Smooth muscle cell (in vitro differentiated cells): Measurements from ENCODE around the gene RAD9B. TPM values are rescaled to one million over a fixed set of nuclear protein-coding genes. Genes with fewer than 3 reads are reported as not detected.

Experiments
- DNase-seq: peaks from one replicate; lab custom pipeline; 2025; ENCODE audit not compliant: unreplicated experiment; lab: John Stamatoyannopoulos, UW
- H2AFZ ChIP-seq: fragments of 200-600 bp; sonication (generic); 2 replicates; pipeline ENCODE4 v1.6.0; 2016; ENCODE audit warnings: antibody characterized with exemption, low read depth, mild to moderate bottlenecking
- H3F3A ChIP-seq: fragments of 200-600 bp; sonication (generic); 2 replicates; pipeline ENCODE4 v1.6.0; 2017; ENCODE audit warnings: antibody characterized with exemption, low read depth
- H3K27ac ChIP-seq: fragments of 200-600 bp; sonication (generic); 2 replicates; pipeline ENCODE4 v1.5.1; 2016; ENCODE audit warnings: low read depth, mild to moderate bottlenecking
- H3K27me3 ChIP-seq: fragments of 200-600 bp; sonication (generic); 2 replicates; pipeline ENCODE4 v1.6.1; 2016; ENCODE audit warnings: low read depth, mild to moderate bottlenecking
- H3K36me3 ChIP-seq: fragments of 200-600 bp; sonication (generic); 2 replicates; pipeline ENCODE4 v1.5.1; 2016; ENCODE audit warnings: low read depth
- H3K4me1 ChIP-seq: fragments of 200-600 bp; sonication (generic); 2 replicates; pipeline ENCODE4 v1.5.1; 2016; ENCODE audit warnings: low read depth
- H3K4me2 ChIP-seq: fragments of 200-600 bp; sonication (generic); 2 replicates; pipeline ENCODE4 v1.6.0; 2016; ENCODE audit warnings: mild to moderate bottlenecking
- H3K4me3 ChIP-seq: fragments of 200-600 bp; sonication (generic); 2 replicates; pipeline ENCODE4 v1.5.1; 2016; ENCODE audit warnings: mild to moderate bottlenecking
- H3K79me2 ChIP-seq: fragments of 200-600 bp; sonication (generic); 2 replicates; pipeline ENCODE4 v1.6.0; 2016; ENCODE audit warnings: low read depth, mild to moderate bottlenecking
- H3K9ac ChIP-seq: fragments of 200-600 bp; sonication (generic); 2 replicates; pipeline ENCODE4 v1.6.0; 2016; ENCODE audit warnings: low read depth
- H3K9me3 ChIP-seq: fragments of 200-600 bp; sonication (generic); replicated peaks from 2 replicates; pipeline ENCODE4 v1.5.1; 2016; ENCODE audit warnings: low read depth
- H4K20me1 ChIP-seq: fragments of 200-600 bp; sonication (generic); 2 replicates; pipeline ENCODE4 v1.6.0; 2016; ENCODE audit warnings: low read depth
- CTCF ChIP-seq: fragments of 200-600 bp; sonication (generic); IDR thresholded peaks from 2 replicates; pipeline ENCODE4 v1.5.1; 2017; ENCODE audit warnings: borderline replicate concordance, mild to moderate bottlenecking, antibody characterized with exemption; ENCODE audit not compliant: insufficient read depth, poor library complexity, severe bottlenecking
- WGBS: methylation state at CpG from one replicate; pipeline ENCODE4 v1.1.7; 2016; ENCODE audit warnings: low lambda C conversion rate; 5-methylcytosine and 5-hydroxymethylcytosine counted together
- polyA plus RNA-seq: library from polyadenylated mRNA; unstranded; fragments of >200 nt; fragmentation: Nextera tagmentation; extraction: Ambion mirVana; gene quantifications from 2 replicates; pipeline ENCODE4 v1.2.1, GENCODE V29; 2016
- total RNA-seq: library from RNA; depleted of rRNA; stranded (reverse); fragments of >200 nt; gene quantifications from 2 replicates; pipeline ENCODE4 v1.2.3, GENCODE V29; 2014

The RAD9B gene
- total and polyA plus RNA-seq, 2 experiments from 2014 or later, result 0.64 TPM; not detected in 1

DNA sequence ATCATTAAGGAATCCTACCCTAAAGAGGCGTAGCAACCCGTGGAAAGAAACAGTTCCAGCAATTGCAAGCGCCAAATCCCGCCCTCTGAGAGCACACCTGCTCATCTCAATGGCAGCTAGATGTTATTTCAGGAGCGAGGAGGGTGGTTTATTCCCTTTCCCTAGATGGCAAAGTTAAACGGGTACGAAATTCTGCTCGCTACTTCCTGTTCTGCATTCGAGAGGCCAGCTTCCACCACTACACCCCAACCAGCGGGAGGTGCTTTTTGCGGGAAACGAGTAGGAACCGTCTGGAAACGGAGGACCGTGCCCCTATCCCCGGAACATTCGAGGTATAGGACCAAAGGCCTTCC, 756 bp upstream of the RAD9B start:
- Histone ChIP-seq H4K20me1 (peaks cover 19% of the 10 kb centered on the region), H3K36me3 (no peaks in the 10 kb centered on the region), H3K4me3 (peak overlapping the region; percentile 76), H3K4me2 (peak overlapping the region; percentile 87), H3F3A (peaks cover 4% of the 10 kb centered on the region), H3K9ac (peak overlapping the region; percentile 84), H3K9me3 (no peaks in the 10 kb centered on the region), H3K27me3 (no peaks in the 10 kb centered on the region), H3K79me2 (peaks cover 50% of the 10 kb centered on the region), H2AFZ (peak overlapping the region; percentile 85), H3K4me1 (peaks cover 9% of the 10 kb centered on the region), H3K27ac (peak overlapping the region; percentile 61)
- 2% methylated on average over 17 of the region's 17 CpGs for WGBS
- no peak for TF ChIP-seq CTCF
- no peak for DNase-seq

DNA sequence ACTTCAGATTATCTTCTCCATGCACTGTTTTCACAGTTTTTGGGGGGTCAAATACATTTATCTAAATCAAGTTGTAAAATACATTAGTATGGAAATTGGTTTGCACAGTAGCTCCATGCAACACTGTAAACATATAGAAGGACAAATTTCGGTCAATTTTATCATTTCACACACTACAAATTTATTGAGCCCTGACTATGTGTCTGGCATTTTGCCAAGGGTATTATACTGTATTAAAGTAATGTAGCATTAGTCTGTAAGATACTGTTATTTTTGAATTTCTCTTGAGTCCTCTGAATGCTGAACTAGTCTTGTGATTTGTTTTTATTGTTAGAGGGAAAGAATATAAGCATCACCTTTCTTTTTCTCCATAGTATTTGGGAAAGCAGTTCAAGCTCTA, 1.3 kb downstream of the RAD9B start:
- Histone ChIP-seq H3K27me3 (no peaks in the 10 kb centered on the region), H3K36me3 (no peaks in the 10 kb centered on the region), H4K20me1 (peaks cover 7% of the 10 kb centered on the region), H3K4me1 (peaks cover 9% of the 10 kb centered on the region), H2AFZ (no peak overlapping the region), H3K4me3 (no peak overlapping the region), H3K4me2 (no peak overlapping the region), H3F3A (peaks cover 4% of the 10 kb centered on the region), H3K79me2 (peaks cover 32% of the 10 kb centered on the region), H3K9ac (no peak overlapping the region), H3K9me3 (no peaks in the 10 kb centered on the region), H3K27ac (no peak overlapping the region)
- no peak for DNase-seq
- 100% methylated on average over 1 of the region's 1 CpG for WGBS
- no peak for TF ChIP-seq CTCF

- WGBS, result 78% methylated on average over 3 of the region's 3 CpGs
- Histone ChIP-seq H2AFZ (no peak overlapping the region), H4K20me1 (no peaks in the 10 kb centered on the region), H3K4me3 (no peak overlapping the region), H3K79me2 (peaks cover 13% of the 10 kb centered on the region), H3K4me2 (no peak overlapping the region), H3K27me3 (no peaks in the 10 kb centered on the region), H3K27ac (no peak overlapping the region), H3K9me3 (no peaks in the 10 kb centered on the region), H3F3A (peaks cover 4% of the 10 kb centered on the region), H3K4me1 (peaks cover 8% of the 10 kb centered on the region), H3K36me3 (no peaks in the 10 kb centered on the region), H3K9ac (no peak overlapping the region)
- no peak for DNase-seq
- TF ChIP-seq CTCF, result no peak
Measured at GRCh38 chr12:110505332-110505731, 3.2 kb downstream of the RAD9B start.

GRCh38 chr12:110508071-110508586, 6.0 kb downstream of the RAD9B start:
- Histone ChIP-seq H3K4me3 (no peak overlapping the region), H3K27me3 (peaks cover 3% of the 10 kb centered on the region), H3K4me2 (no peak overlapping the region), H3K36me3 (no peaks in the 10 kb centered on the region), H3K9ac (no peak overlapping the region), H3F3A (peaks cover 1% of the 10 kb centered on the region), H2AFZ (no peak overlapping the region), H3K27ac (no peak overlapping the region), H3K79me2 (no peaks in the 10 kb centered on the region), H4K20me1 (no peaks in the 10 kb centered on the region), H3K4me1 (no peaks in the 10 kb centered on the region), H3K9me3 (no peaks in the 10 kb centered on the region)
- 87% methylated on average over 4 of the region's 4 CpGs for WGBS
- no peak for DNase-seq
- no peak for TF ChIP-seq CTCF
